ENCODE data around the gene SCARB2. TPM values are rescaled to one million over a fixed set of nuclear protein-coding genes. Genes with fewer than 3 reads are reported as not detected.

SCARB2 gene
- total and polyA plus RNA-seq, 2 donors (not counting 1 experiment from before 2014, with no cell fraction given), result 195 to 365 TPM

- H3K36me3 ChIP-seq (ENCODE audit: control insufficient read depth, insufficient read depth, low read length), result no peaks in the 10 kb centered on the region
- H3K4me1 ChIP-seq (ENCODE audit: control insufficient read depth, extremely low read depth, insufficient read depth, low read length), result no peaks in the 10 kb centered on the region
- H3K4me3 ChIP-seq (replicated peaks in 1 of 4; ENCODE audit: control extremely low read depth in 1 of 4, insufficient read depth in 1 of 4, low read depth in 3 of 4, low read length in 4 of 4), result peak within 1 kb of the TSS; percentile 62 to 90 (median 83)
- no peaks in the 10 kb centered on the region for H3K27me3 ChIP-seq (ENCODE audit: control insufficient read depth, insufficient read depth, low read length)
- H3K79me2 ChIP-seq (ENCODE audit: control insufficient read depth, insufficient read depth, low read length), result peaks cover 43% of the 10 kb centered on the region
- peak within 1 kb of the TSS; percentile 72 for H3K27ac ChIP-seq (ENCODE audit: insufficient read depth, low read length)
- peak within 1 kb of the TSS; percentile 83 for H3K9ac ChIP-seq (ENCODE audit: insufficient read depth, low read length)
- peak within 1 kb of the TSS; percentile 95 for H2AFZ ChIP-seq (ENCODE audit: low read length)
- no peak for TF ChIP-seq EZH2 (IDR thresholded peaks at IDR 0.05; ENCODE audit: low read length, missing control alignments)
- TF ChIP-seq CTCF (conservative IDR thresholded peaks at IDR 0.05 in 1 of 2, IDR thresholded peaks at IDR 0.05 in 1 of 2; ENCODE audit: low read depth in 1 of 2, low read length in 2 of 2), result no peak
- DNase-seq (ENCODE audit: low read depth in 2 of 2), result peak; percentile 95
- peak within 1 kb of the TSS; percentile 86 for H3K4me2 ChIP-seq (ENCODE audit: extremely low read depth, insufficient read depth, low read length)
- no peaks in the 10 kb centered on the region for H4K20me1 ChIP-seq (ENCODE audit: control insufficient read depth, extremely low read depth, insufficient read depth, low read length)
- no peaks in the 10 kb centered on the region for H3K9me3 ChIP-seq (ENCODE audit: control insufficient read depth, insufficient read depth, low read depth, low read length)
These were observed 65.3 kb downstream of the SCARB2 start, which contains the start of gene NUP54 for GRCh38 chr4:76148142-76148865. TSS of gene NUP54 (minus strand) at chr4:76148397. CDS start at chr4:76148374, 23 bp downstream.

- Histone ChIP-seq H3K27me3 (ENCODE audit: control insufficient read depth, insufficient read depth, low read length) (no peaks in the 10 kb centered on the region), H3K4me2 (ENCODE audit: extremely low read depth, insufficient read depth, low read length) (peak overlapping the region; percentile 4), H3K9me3 (ENCODE audit: control insufficient read depth, insufficient read depth, low read depth, low read length) (no peaks in the 10 kb centered on the region), H4K20me1 (ENCODE audit: control insufficient read depth, extremely low read depth, insufficient read depth, low read length) (no peaks in the 10 kb centered on the region), H3K4me1 (ENCODE audit: control insufficient read depth, extremely low read depth, insufficient read depth, low read length) (no peaks in the 10 kb centered on the region), H3K4me3 (replicated peaks in 1 of 4; ENCODE audit: control extremely low read depth in 1 of 4, insufficient read depth in 1 of 4, low read depth in 3 of 4, low read length in 4 of 4) (peak overlapping the region; percentile 62 to 90 (median 83)), H3K9ac (ENCODE audit: insufficient read depth, low read length) (peak overlapping the region; percentile 83), H3K27ac (ENCODE audit: insufficient read depth, low read length) (peak overlapping the region; percentile 72), H2AFZ (ENCODE audit: low read length) (peak overlapping the region; percentile 46), H3K79me2 (ENCODE audit: control insufficient read depth, insufficient read depth, low read length) (peaks cover 43% of the 10 kb centered on the region), H3K36me3 (ENCODE audit: control insufficient read depth, insufficient read depth, low read length) (no peaks in the 10 kb centered on the region)
- TF ChIP-seq EZH2 (IDR thresholded peaks at IDR 0.05; ENCODE audit: low read length, missing control alignments) (no peak), CTCF (conservative IDR thresholded peaks at IDR 0.05 in 1 of 2, IDR thresholded peaks at IDR 0.05 in 1 of 2; ENCODE audit: low read depth in 1 of 2, low read length in 2 of 2) (no peak)
- DNase-seq (ENCODE audit: low read depth in 2 of 2), result peak; percentile 73 to 85
These were observed 66.0 kb downstream of the SCARB2 start for GRCh38 chr4:76147454-76148141.

- DNase-seq (ENCODE audit: low read depth in 2 of 2), result no peak
- Histone ChIP-seq H3K79me2 (ENCODE audit: control insufficient read depth, insufficient read depth, low read length) (peaks cover 52% of the 10 kb centered on the region), H3K9ac (ENCODE audit: insufficient read depth, low read length) (no peak overlapping the region), H4K20me1 (ENCODE audit: control insufficient read depth, extremely low read depth, insufficient read depth, low read length) (no peaks in the 10 kb centered on the region), H3K9me3 (ENCODE audit: control insufficient read depth, insufficient read depth, low read depth, low read length) (no peaks in the 10 kb centered on the region), H3K27ac (ENCODE audit: insufficient read depth, low read length) (no peak overlapping the region), H3K4me1 (ENCODE audit: control insufficient read depth, extremely low read depth, insufficient read depth, low read length) (no peaks in the 10 kb centered on the region), H3K27me3 (ENCODE audit: control insufficient read depth, insufficient read depth, low read length) (no peaks in the 10 kb centered on the region), H3K4me3 (replicated peaks in 1 of 4; ENCODE audit: control extremely low read depth in 1 of 4, insufficient read depth in 1 of 4, low read depth in 3 of 4, low read length in 4 of 4) (no peak overlapping the region), H3K4me2 (ENCODE audit: extremely low read depth, insufficient read depth, low read length) (no peak overlapping the region), H2AFZ (ENCODE audit: low read length) (no peak overlapping the region), H3K36me3 (ENCODE audit: control insufficient read depth, insufficient read depth, low read length) (no peaks in the 10 kb centered on the region)
- TF ChIP-seq EZH2 (IDR thresholded peaks at IDR 0.05; ENCODE audit: low read length, missing control alignments) (no peak), CTCF (conservative IDR thresholded peaks at IDR 0.05 in 1 of 2, IDR thresholded peaks at IDR 0.05 in 1 of 2; ENCODE audit: low read depth in 1 of 2, low read length in 2 of 2) (no peak)
These were observed 69.1 kb downstream of the SCARB2 start for GRCh38 chr4:76144546-76144945.

All from fibroblast of lung (primary cell).